Hepatocyte (in vitro differentiated cells): ENCODE data around the gene GUK1.

Experiments used
- CTCF ChIP-seq: fragments of 200-600 bp; sonication (generic); IDR thresholded peaks from 2 replicates; pipeline ENCODE4 v1.5.1; 2016; ENCODE audit warnings: antibody characterized with exemption, mild to moderate bottlenecking; ENCODE audit not compliant: poor library complexity
- EZH2 ChIP-seq: fragments of 200-600 bp; sonication (generic); IDR thresholded peaks from 2 replicates; pipeline ENCODE4 v1.6.1; 2016; ENCODE audit warnings: antibody characterized with exemption, mild to moderate bottlenecking, borderline replicate concordance

GRCh38 chr1:228091084-228091483 is 49.0 kb upstream of the GUK1 start:
- TF ChIP-seq CTCF (no peak), EZH2 (no peak)
